Measurements from ENCODE around the gene SLFNL1. TPM values are rescaled to one million over a fixed set of nuclear protein-coding genes. Genes with fewer than 3 reads are reported as not detected.

Gene SLFNL1
- total and polyA plus RNA-seq, 8 donors = 0.79 to 4.9 (median 1.0) TPM

DNA sequence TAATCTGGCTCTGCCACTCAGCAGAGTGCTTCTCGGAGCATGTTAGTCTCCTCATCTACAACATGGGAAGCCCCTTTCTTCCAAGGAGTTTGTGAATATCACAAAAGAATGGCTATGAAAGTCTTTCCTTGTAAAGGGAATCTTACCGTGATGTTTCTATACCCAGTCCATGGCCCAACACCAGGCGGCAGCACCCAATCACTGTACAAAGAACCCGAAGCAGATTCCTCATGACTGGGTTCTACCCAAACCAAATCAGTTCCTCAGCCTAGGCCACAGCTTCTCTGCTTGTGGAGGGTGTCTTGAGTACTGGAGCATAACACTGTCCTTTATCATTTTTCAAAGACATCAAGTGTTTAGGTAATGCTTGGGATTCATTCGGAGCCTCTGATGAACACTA is 16.6 kb upstream of the SLFNL1 start:
- TF ChIP-seq, protein P1, sequence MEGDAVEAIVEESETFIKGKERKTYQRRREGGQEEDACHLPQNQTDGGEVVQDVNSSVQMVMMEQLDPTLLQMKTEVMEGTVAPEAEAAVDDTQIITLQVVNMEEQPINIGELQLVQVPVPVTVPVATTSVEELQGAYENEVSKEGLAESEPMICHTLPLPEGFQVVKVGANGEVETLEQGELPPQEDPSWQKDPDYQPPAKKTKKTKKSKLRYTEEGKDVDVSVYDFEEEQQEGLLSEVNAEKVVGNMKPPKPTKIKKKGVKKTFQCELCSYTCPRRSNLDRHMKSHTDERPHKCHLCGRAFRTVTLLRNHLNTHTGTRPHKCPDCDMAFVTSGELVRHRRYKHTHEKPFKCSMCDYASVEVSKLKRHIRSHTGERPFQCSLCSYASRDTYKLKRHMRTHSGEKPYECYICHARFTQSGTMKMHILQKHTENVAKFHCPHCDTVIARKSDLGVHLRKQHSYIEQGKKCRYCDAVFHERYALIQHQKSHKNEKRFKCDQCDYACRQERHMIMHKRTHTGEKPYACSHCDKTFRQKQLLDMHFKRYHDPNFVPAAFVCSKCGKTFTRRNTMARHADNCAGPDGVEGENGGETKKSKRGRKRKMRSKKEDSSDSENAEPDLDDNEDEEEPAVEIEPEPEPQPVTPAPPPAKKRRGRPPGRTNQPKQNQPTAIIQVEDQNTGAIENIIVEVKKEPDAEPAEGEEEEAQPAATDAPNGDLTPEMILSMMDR (IDR thresholded peaks at IDR 0.05) = no peak
- H3K9me3 ChIP-seq = no peaks in the 10 kb centered on the region
- no peak overlapping the region for H3K4me3 ChIP-seq
- peaks cover 0 to 60% of the 10 kb centered on the region in 2 donors for H3K36me3 ChIP-seq
- DNase-seq (no peak), ATAC-seq (no peak)
- no peaks in the 10 kb centered on the region for H3K4me1 ChIP-seq
- no peak overlapping the region for H3K27ac ChIP-seq
- intact Hi-C loops (cut with DNase I) = no loop called here
- H3K27me3 ChIP-seq = no peaks in the 10 kb centered on the region

DNA sequence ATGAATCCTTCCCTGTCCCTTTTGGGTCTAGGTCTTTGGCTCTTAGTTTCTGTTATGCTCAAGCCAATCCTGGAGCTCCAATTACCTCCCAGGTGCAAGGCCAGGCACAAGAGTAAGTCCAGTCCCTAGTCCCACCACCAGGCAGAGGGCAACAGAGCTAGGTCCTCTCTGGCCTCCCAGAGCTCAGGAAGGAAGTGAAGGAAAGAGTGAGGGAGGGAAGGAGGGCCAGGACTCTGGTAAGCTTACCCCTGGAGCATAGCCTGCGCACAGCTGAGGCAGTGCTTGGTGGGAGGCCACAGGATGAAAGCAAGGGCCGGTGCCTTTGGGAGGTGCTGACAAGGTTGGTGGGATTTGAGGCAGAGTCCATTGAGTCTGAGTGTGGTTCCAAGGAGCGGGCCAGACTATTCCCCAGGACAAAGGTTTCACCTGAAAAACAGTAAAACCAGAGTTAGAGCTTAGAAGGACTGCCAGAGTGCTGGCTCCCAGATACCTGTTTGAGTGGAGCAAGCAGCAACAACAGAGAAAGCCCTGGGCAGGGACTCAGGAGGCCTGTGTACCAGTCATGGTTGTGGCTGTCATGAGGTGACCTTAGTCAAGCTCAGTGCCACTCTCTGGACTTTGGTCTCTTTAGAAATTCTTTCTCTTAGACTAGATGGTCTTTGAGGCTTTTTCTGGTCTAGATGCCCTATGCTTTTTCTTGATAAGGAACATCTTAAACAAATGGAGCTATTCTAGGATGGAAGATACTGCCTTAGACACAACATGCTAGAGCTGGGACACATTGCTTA is 15.8 kb upstream of the SLFNL1 start:
- no peaks in the 10 kb centered on the region for H3K4me1 ChIP-seq
- intact Hi-C loops (cut with DNase I) = no loop called here
- H3K9me3 ChIP-seq = no peaks in the 10 kb centered on the region
- no peaks in the 10 kb centered on the region for H3K27me3 ChIP-seq
- H3K36me3 ChIP-seq = peaks cover 0 to 68% of the 10 kb centered on the region in 2 donors
- DNase-seq (no peak), ATAC-seq (no peak)
- TF ChIP-seq, protein P1 (IDR thresholded peaks at IDR 0.05) = no peak
- no peak overlapping the region for H3K27ac ChIP-seq
- H3K4me3 ChIP-seq = no peak overlapping the region

DNA sequence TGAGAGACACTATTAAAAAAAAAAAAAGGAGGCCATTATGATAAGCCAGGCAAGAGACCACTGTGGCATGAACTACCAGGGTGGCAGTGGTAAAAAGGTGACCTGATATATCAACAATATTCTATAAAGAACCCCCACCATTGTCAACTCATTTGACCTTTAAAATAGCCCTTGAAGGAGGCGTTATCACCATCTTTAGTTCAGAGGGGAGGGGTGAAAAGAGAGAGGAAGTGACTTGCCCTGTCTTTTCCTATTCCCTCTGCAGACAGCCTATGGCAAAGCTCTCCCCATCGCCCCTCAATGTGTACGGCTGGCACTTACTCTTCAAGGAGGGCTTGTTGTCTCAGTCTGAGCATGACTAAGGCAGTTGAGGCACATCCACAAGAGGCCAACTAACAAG is 11.7 kb upstream of the SLFNL1 start:
- Histone ChIP-seq H3K4me1 (no peaks in the 10 kb centered on the region), H3K27ac (no peak overlapping the region), H3K27me3 (no peaks in the 10 kb centered on the region), H3K36me3 (peaks cover 0 to 74% of the 10 kb centered on the region in 2 donors), H3K9me3 (no peaks in the 10 kb centered on the region), H3K4me3 (no peak overlapping the region)
- TF ChIP-seq, protein P1 (IDR thresholded peaks at IDR 0.05) = no peak
- ATAC-seq = no peak
- no peak for DNase-seq
- intact Hi-C loops (cut with DNase I) = no loop called here

DNA sequence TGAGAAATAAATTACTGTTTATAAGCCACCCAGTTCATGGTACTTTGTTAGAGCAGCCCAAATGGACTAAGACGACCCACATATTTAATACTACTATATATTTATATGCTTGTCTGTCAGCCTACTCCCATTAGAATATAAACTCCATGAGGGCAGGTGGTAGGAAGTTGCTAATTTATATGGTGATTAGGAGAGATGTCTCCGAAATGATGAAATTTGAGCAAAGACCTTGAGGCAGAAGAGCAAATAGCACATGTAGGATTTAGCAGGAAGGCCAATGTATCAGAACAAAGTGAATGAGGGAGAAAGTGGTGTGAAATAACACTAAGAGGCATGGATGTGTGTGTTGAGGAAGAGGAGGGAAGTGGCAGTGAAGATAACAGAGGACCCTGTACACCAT is 10.6 kb upstream of the SLFNL1 start:
- no peak overlapping the region for H3K27ac ChIP-seq
- no peak overlapping the region for H3K4me3 ChIP-seq
- ATAC-seq (no peak), DNase-seq (no peak)
- H3K27me3 ChIP-seq = no peaks in the 10 kb centered on the region
- no peaks in the 10 kb centered on the region for H3K9me3 ChIP-seq
- peaks cover 0 to 74% of the 10 kb centered on the region in 2 donors for H3K36me3 ChIP-seq
- intact Hi-C loops (cut with DNase I) = no loop called here
- no peaks in the 10 kb centered on the region for H3K4me1 ChIP-seq
- TF ChIP-seq, protein P1 (IDR thresholded peaks at IDR 0.05) = no peak

DNA sequence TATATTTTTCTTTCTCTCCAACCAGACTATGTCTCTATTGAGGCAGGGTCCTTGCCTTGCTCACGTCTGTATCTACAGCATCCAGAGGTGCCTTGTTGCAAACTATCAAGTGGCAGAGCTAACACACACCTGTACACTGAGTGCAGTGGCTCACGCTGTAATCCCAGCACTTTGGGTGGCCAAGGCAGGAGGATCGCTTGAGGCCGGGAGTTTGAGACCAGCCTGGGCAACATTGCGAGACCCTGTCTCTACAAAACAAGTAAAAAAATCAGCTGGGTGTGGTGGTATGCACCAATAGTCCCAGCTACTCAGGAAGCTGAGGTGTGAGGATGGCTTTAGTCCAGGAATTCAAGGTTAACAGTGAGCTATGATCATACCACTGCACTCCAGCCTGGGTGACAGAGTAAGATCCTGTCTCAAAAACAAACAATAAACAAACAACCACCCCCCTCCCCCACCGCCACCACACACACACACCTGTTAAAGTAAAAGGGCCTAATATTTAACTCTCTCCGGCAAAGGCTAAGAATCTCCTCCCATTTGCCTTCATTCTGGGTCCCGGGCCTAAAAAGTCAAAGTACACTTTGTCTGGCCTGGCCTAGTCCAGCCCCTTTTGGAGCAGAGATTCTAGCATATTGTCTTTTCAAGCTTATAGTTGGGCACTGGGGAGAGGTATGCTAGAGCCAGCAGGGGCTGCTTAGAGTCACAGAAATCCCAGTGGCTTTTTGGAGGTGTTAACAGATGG is 9.5 kb upstream of the SLFNL1 start:
- H3K27me3 ChIP-seq = no peaks in the 10 kb centered on the region
- TF ChIP-seq, protein P1 (IDR thresholded peaks at IDR 0.05) = no peak
- DNase-seq (no peak), ATAC-seq (no peak)
- no peaks in the 10 kb centered on the region for H3K9me3 ChIP-seq
- no peak overlapping the region for H3K27ac ChIP-seq
- intact Hi-C loops (cut with DNase I) = no loop called here
- H3K4me3 ChIP-seq = no peak overlapping the region
- H3K36me3 ChIP-seq = peaks cover 0 to 76% of the 10 kb centered on the region in 2 donors
- no peaks in the 10 kb centered on the region for H3K4me1 ChIP-seq
